Loucy (cell line): ENCODE data around the gene XIST.

Source experiments
- H2AFZ ChIP-seq: fragments of 200-600 bp; sonication (generic); 2 replicates; pipeline ENCODE4 v1.6.0; 2016; ENCODE audit warnings: antibody characterized with exemption, mild to moderate bottlenecking, low read length, moderate library complexity
- H3F3A ChIP-seq: fragments of 200-600 bp; 2 replicates; pipeline ENCODE4 v1.6.0; 2016; ENCODE audit warnings: antibody characterized with exemption, low read depth, mild to moderate bottlenecking
- H3K27me3 ChIP-seq: fragments of 200-600 bp; sonication (generic); 2 replicates; pipeline ENCODE4 v1.6.1; 2014; ENCODE audit warnings: low read length, mild to moderate bottlenecking; ENCODE audit not compliant: insufficient read depth, poor library complexity, severe bottlenecking
- H3K36me3 ChIP-seq: fragments of 200-600 bp; sonication (generic); 2 replicates; pipeline ENCODE4 v1.6.1; 2016; ENCODE audit warnings: low read length; ENCODE audit not compliant: insufficient read depth
- H3K4me1 ChIP-seq: fragments of 200-600 bp; sonication (generic); 2 replicates; pipeline ENCODE4 v1.5.1; 2014; ENCODE audit warnings: low read length, mild to moderate bottlenecking; ENCODE audit not compliant: insufficient read depth, poor library complexity, severe bottlenecking
- H3K4me2 ChIP-seq: fragments of 200-600 bp; sonication (generic); 2 replicates; pipeline ENCODE4 v1.6.0; 2014; ENCODE audit warnings: antibody characterized with exemption, low read length, low read depth, mild to moderate bottlenecking; ENCODE audit not compliant: poor library complexity, severe bottlenecking
- H3K4me3 ChIP-seq: fragments of 200-600 bp; sonication (generic); 2 replicates; pipeline ENCODE4 v1.5.1; 2014; ENCODE audit warnings: low read length, mild to moderate bottlenecking, mixed read lengths; ENCODE audit not compliant: poor library complexity, severe bottlenecking
- H3K79me2 ChIP-seq: fragments of 200-600 bp; sonication (generic); 2 replicates; pipeline ENCODE4 v1.6.1; 2014; ENCODE audit warnings: low read length; ENCODE audit not compliant: insufficient read depth
- H3K9ac ChIP-seq: fragments of 200-600 bp; sonication (generic); 2 replicates; pipeline ENCODE4 v1.6.0; 2014; ENCODE audit warnings: mild to moderate bottlenecking, low read depth, low read length, moderate library complexity; ENCODE audit not compliant: poor library complexity, severe bottlenecking
- H3K9me2 ChIP-seq: fragments of 200-600 bp; sonication (generic); replicated peaks from 2 replicates; pipeline ENCODE4 v1.6.1; 2016; ENCODE audit warnings: low read depth, low read length, mixed read lengths
- H3K9me3 ChIP-seq: fragments of 200-600 bp; sonication (generic); 2 replicates; pipeline ENCODE4 v1.6.1; 2014; ENCODE audit warnings: mild to moderate bottlenecking, antibody characterized with exemption, low read length, low read depth; ENCODE audit not compliant: insufficient read depth
- H4K20me1 ChIP-seq: fragments of 200-600 bp; sonication (generic); 2 replicates; pipeline ENCODE4 v1.6.0; 2014; ENCODE audit warnings: antibody characterized with exemption, low read length, mild to moderate bottlenecking; ENCODE audit not compliant: insufficient read depth, poor library complexity, severe bottlenecking
- CTCF ChIP-seq: fragments of 200-600 bp; sonication (generic); conservative IDR thresholded peaks from 2 replicates; pipeline ENCODE4 v1.5.1; 2014; ENCODE audit warnings: mild to moderate bottlenecking, antibody characterized with exemption, low read length
- EZH2phosphoT487 ChIP-seq: fragments of 200-600 bp; IDR thresholded peaks from 2 replicates; pipeline ENCODE4 v1.6.1; 2018; ENCODE audit warnings: antibody characterized with exemption, mild to moderate bottlenecking, moderate library complexity, borderline replicate concordance

The XIST gene

GRCh38 chrX:73831500-73831899, 21.0 kb downstream of the XIST start:
- Histone ChIP-seq H3F3A (no peaks in the 10 kb centered on the region), H2AFZ (no peak overlapping the region), H3K36me3 (no peaks in the 10 kb centered on the region), H3K9me3 (no peaks in the 10 kb centered on the region), H3K9me2 (no peaks in the 10 kb centered on the region), H3K9ac (no peak overlapping the region), H3K4me2 (no peak overlapping the region), H4K20me1 (no peaks in the 10 kb centered on the region), H3K27me3 (no peaks in the 10 kb centered on the region), H3K79me2 (no peaks in the 10 kb centered on the region), H3K4me1 (no peaks in the 10 kb centered on the region), H3K4me3 (no peak overlapping the region)
- TF ChIP-seq EZH2phosphoT487 = no peak
- TF ChIP-seq CTCF = no peak

- H2AFZ ChIP-seq = no peak overlapping the region
- no peak for TF ChIP-seq CTCF
- no peak for TF ChIP-seq EZH2phosphoT487
- H3K9me2 ChIP-seq = no peaks in the 10 kb centered on the region
- H3K4me3 ChIP-seq = no peak overlapping the region
- H3K79me2 ChIP-seq = no peaks in the 10 kb centered on the region
- H3K9me3 ChIP-seq = no peaks in the 10 kb centered on the region
- H3F3A ChIP-seq = no peaks in the 10 kb centered on the region
- no peak overlapping the region for H3K4me2 ChIP-seq
- H3K36me3 ChIP-seq = no peaks in the 10 kb centered on the region
- no peaks in the 10 kb centered on the region for H3K4me1 ChIP-seq
- no peaks in the 10 kb centered on the region for H4K20me1 ChIP-seq
- H3K9ac ChIP-seq = no peak overlapping the region
- no peaks in the 10 kb centered on the region for H3K27me3 ChIP-seq
Observed at GRCh38 chrX:73830489-73831414, 21.8 kb downstream of the XIST start.

- no peaks in the 10 kb centered on the region for H3K9me3 ChIP-seq
Observed at GRCh38 chrX:73829890-73830466, 22.5 kb downstream of the XIST start.

More at GRCh38 chrX:73829890-73830466, 22.5 kb downstream of the XIST start:
- no peak overlapping the region for H3K9ac ChIP-seq
- H2AFZ ChIP-seq = no peak overlapping the region
- H3K79me2 ChIP-seq = no peaks in the 10 kb centered on the region
- H3K4me1 ChIP-seq = no peaks in the 10 kb centered on the region
- H3K4me3 ChIP-seq = no peak overlapping the region
- TF ChIP-seq EZH2phosphoT487 = no peak
- no peak for TF ChIP-seq CTCF
- no peak overlapping the region for H3K4me2 ChIP-seq
- H4K20me1 ChIP-seq = no peaks in the 10 kb centered on the region
- H3K27me3 ChIP-seq = no peaks in the 10 kb centered on the region
- no peaks in the 10 kb centered on the region for H3F3A ChIP-seq
- H3K36me3 ChIP-seq = no peaks in the 10 kb centered on the region
- no peaks in the 10 kb centered on the region for H3K9me2 ChIP-seq
